Jurkat, Clone E6-1 (cell line): Measurements from ENCODE around the gene THUMPD2. TPM values are rescaled to one million over a fixed set of nuclear protein-coding genes. Genes with fewer than 3 reads are reported as not detected.
"Not testable (repeated sequence)": the region's sequence is repeated elsewhere in the genome, so short reads cannot be mapped to it uniquely, and the experiment has no call there.

Experiments
- DNase-seq: peaks from one replicate; pipeline ENCODE4 v3.0.0-alpha.2; 2011; ENCODE audit warnings: low read depth, low spot score
- H3K4me3 ChIP-seq: 2 replicates; pipeline ENCODE4 v1.5.1; 2011; ENCODE audit warnings: mild to moderate bottlenecking, low read length, control low read depth, moderate library complexity
- polyA plus RNA-seq: library from polyadenylated mRNA; unstranded; fragments of >200 nt; gene quantifications from one replicate; pipeline ENCODE4 v1.2.1, GENCODE V29; 2012; ENCODE audit warnings: missing spikeins; ENCODE audit not compliant: insufficient read length, insufficient read depth

THUMPD2 gene
- 8.3 TPM for polyA plus RNA-seq

- H3K4me3 ChIP-seq, result no peak within 1 kb of the TSS
- DNase-seq, result no peak
Observed at GRCh38 chr2:39778775-39779340, at the start of gene THUMPD2. Gene THUMPD2 (minus strand): TSS chr2:39779258. CDS start chr2:39779239, 19 bp downstream.

- no peak for DNase-seq
- H3K4me3 ChIP-seq, result no peak overlapping the region
Observed at GRCh38 chr2:39821871-39822270, 42.8 kb upstream of the THUMPD2 start.

- DNase-seq, result no peak
Observed at GRCh38 chr2:39816845-39817244, 37.8 kb upstream of the THUMPD2 start.

GRCh38 chr2:39816428-39816827, 37.4 kb upstream of the THUMPD2 start:
- H3K4me3 ChIP-seq, result no peak overlapping the region
- no peak for DNase-seq

More at GRCh38 chr2:39816845-39817244, 37.8 kb upstream of the THUMPD2 start:
- no peak overlapping the region for H3K4me3 ChIP-seq

- no peak for DNase-seq
- H3K4me3 ChIP-seq, result no peak overlapping the region
Observed at GRCh38 chr2:39805936-39806608, 27.0 kb upstream of the THUMPD2 start.

- DNase-seq, result no peak
- no peak overlapping the region for H3K4me3 ChIP-seq
Observed at GRCh38 chr2:39803839-39804238, 24.8 kb upstream of the THUMPD2 start.

- no peak for DNase-seq
- H3K4me3 ChIP-seq, result no peak overlapping the region
Observed at GRCh38 chr2:39800752-39801151, 21.7 kb upstream of the THUMPD2 start.

GRCh38 chr2:39796134-39796533, 17.1 kb upstream of the THUMPD2 start:
- no peak overlapping the region for H3K4me3 ChIP-seq
- no peak for DNase-seq

- DNase-seq, H3K4me3 ChIP-seq: not testable (repeated sequence)
Observed at GRCh38 chr2:39790216-39790818, 11.3 kb upstream of the THUMPD2 start.

GRCh38 chr2:39787950-39788349, 8.9 kb upstream of the THUMPD2 start:
- H3K4me3 ChIP-seq, result no peak overlapping the region
- DNase-seq, result no peak

- DNase-seq, result no peak
Observed at GRCh38 chr2:39786761-39787522, 7.9 kb upstream of the THUMPD2 start.

GRCh38 chr2:39782591-39782990, 3.5 kb upstream of the THUMPD2 start:
- no peak overlapping the region for H3K4me3 ChIP-seq
- DNase-seq, result no peak

More at GRCh38 chr2:39786761-39787522, 7.9 kb upstream of the THUMPD2 start:
- H3K4me3 ChIP-seq, result no peak overlapping the region

GRCh38 chr2:39781697-39782096, 2.6 kb upstream of the THUMPD2 start:
- no peak overlapping the region for H3K4me3 ChIP-seq
- no peak for DNase-seq

GRCh38 chr2:39780825-39781600, 2.0 kb upstream of the THUMPD2 start:
- no peak overlapping the region for H3K4me3 ChIP-seq
- DNase-seq, result no peak

GRCh38 chr2:39779927-39780326, 869 bp upstream of the THUMPD2 start:
- no peak for DNase-seq
- no peak overlapping the region for H3K4me3 ChIP-seq

- no peak for DNase-seq
Observed at GRCh38 chr2:39779341-39779851, 338 bp upstream of the THUMPD2 start.

GRCh38 chr2:39778233-39778632, 825 bp downstream of the THUMPD2 start:
- no peak for DNase-seq
- no peak overlapping the region for H3K4me3 ChIP-seq

More at GRCh38 chr2:39779341-39779851, 338 bp upstream of the THUMPD2 start:
- no peak overlapping the region for H3K4me3 ChIP-seq

- DNase-seq, result no peak
Observed at GRCh38 chr2:39772812-39773152, 6.3 kb downstream of the THUMPD2 start.

More at GRCh38 chr2:39772812-39773152, 6.3 kb downstream of the THUMPD2 start:
- no peak overlapping the region for H3K4me3 ChIP-seq
